HCT116 (cell line): ENCODE measurements around the gene ABCF3.

ENCODE experiments used
- CEBPB ChIP-seq: IDR thresholded peaks from 2 replicates; pipeline ENCODE4 v1.6.1; 2012; ENCODE audit warnings: low read depth
- EGR1 ChIP-seq: IDR thresholded peaks from 2 replicates; pipeline ENCODE4 v1.6.1; 2012; ENCODE audit warnings: low read depth
- JUND ChIP-seq: IDR thresholded peaks from 2 replicates; pipeline ENCODE4 v1.6.1; 2012
- POLR2A ChIP-seq: IDR thresholded peaks from 2 replicates; pipeline ENCODE4 v1.7.0; 2011; ENCODE audit warnings: borderline replicate concordance; ENCODE audit not compliant: insufficient read depth, insufficient read length; ENCODE audit errors: extremely low read depth
- POLR2AphosphoS5 ChIP-seq: IDR thresholded peaks from 2 replicates; pipeline ENCODE4 v1.6.1; 2011; ENCODE audit warnings: mild to moderate bottlenecking, low read depth, low read length, moderate library complexity
- SP1 ChIP-seq: IDR thresholded peaks from 2 replicates; pipeline ENCODE4 v1.6.1; 2012; ENCODE audit warnings: low read depth
- SRF ChIP-seq: IDR thresholded peaks from 2 replicates; pipeline ENCODE4 v1.6.1; 2012; ENCODE audit warnings: low read depth
- YY1 ChIP-seq: IDR thresholded peaks from 2 replicates; pipeline ENCODE4 v1.6.1; 2011; ENCODE audit warnings: low read length, low read depth, moderate library complexity, mild to moderate bottlenecking; ENCODE audit not compliant: insufficient replicate concordance; ENCODE audit errors: extremely low read depth
- ZNF274 ChIP-seq: fragments of 200-500 bp; sonication (Bioruptor generic); IDR thresholded peaks from 2 replicates; pipeline ENCODE4 v1.6.1; 2014; ENCODE audit warnings: mild to moderate bottlenecking, low read depth, low read length, inconsistent platforms
- TF ChIP-seq, protein P1 (sequence below), 3 experiments: fragments of 200-600 bp in 1 of 3; sonication (generic) in 1 of 3; IDR thresholded peaks in 2 of 3; conservative IDR thresholded peaks in 1 of 3; 2 replicates each; pipeline ENCODE4 v1.5.1; 2012 to 2017; ENCODE audit warnings: low read depth in 2 of 3, low read length in 2 of 3, antibody characterized with exemption in 1 of 3, borderline replicate concordance in 1 of 3, control low read depth in 1 of 3, mild to moderate bottlenecking in 1 of 3, mixed read lengths in 1 of 3, mixed run types in 1 of 3, moderate library complexity in 1 of 3; ENCODE audit not compliant: insufficient read depth in 1 of 3
- TF ChIP-seq, protein P2 (sequence below): IDR thresholded peaks from 2 replicates; pipeline ENCODE4 v1.6.1; 2011; ENCODE audit warnings: mild to moderate bottlenecking, low read length, moderate library complexity; ENCODE audit not compliant: insufficient replicate concordance; ENCODE audit errors: extremely low read depth
- TF ChIP-seq, protein P3 (sequence below): IDR thresholded peaks from 2 replicates; pipeline ENCODE4 v1.6.1; 2012
- TF ChIP-seq, protein P4 (sequence below): IDR thresholded peaks from 2 replicates; pipeline ENCODE4 v1.6.1; 2012; ENCODE audit warnings: low read depth

DNA sequence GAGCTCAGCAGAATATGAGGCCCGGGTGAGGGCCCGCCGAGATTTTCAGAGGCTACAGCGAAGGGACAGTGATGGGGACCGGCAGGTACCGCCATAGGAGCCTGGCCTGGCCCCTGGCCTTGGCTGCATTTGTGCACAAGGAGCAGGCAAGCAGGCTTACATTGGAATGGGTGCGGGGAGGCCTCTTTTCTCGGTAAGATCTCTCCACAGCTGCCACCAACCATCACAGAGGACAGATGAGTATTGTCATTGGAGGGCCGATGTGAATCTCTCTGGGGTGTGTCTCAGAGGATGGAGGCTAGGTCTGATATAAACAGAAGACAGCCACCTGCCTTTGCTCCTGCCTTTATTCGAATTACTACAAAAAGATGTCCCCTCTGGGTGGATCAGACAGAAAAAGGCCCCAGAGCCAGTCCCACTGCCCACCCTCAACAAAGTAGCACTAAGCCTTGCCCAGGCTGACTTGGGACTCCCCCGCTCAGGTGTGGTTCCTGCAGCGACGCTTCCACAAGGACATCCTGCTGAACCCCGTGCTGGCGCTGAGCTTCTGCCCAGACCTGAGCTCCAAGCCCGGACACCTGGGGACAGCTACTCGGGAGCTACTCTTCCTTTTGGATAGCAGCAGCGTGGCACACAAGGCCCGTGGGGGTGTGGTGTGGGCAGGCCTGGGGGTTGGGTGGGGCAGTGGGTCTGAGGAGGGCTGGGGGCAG, 48.8 kb downstream of the ABCF3 start:
- TF ChIP-seq SRF (no peak), SP1 (no peak), EGR1 (no peak), JUND (no peak), POLR2AphosphoS5 (no peak), POLR2A (no peak), ZNF274 (no peak), CEBPB (no peak), YY1 (no peak)
- TF ChIP-seq, protein P1, sequence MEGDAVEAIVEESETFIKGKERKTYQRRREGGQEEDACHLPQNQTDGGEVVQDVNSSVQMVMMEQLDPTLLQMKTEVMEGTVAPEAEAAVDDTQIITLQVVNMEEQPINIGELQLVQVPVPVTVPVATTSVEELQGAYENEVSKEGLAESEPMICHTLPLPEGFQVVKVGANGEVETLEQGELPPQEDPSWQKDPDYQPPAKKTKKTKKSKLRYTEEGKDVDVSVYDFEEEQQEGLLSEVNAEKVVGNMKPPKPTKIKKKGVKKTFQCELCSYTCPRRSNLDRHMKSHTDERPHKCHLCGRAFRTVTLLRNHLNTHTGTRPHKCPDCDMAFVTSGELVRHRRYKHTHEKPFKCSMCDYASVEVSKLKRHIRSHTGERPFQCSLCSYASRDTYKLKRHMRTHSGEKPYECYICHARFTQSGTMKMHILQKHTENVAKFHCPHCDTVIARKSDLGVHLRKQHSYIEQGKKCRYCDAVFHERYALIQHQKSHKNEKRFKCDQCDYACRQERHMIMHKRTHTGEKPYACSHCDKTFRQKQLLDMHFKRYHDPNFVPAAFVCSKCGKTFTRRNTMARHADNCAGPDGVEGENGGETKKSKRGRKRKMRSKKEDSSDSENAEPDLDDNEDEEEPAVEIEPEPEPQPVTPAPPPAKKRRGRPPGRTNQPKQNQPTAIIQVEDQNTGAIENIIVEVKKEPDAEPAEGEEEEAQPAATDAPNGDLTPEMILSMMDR (IDR thresholded peaks at IDR 0.05 in 2 of 3, conservative IDR thresholded peaks at IDR 0.05 in 1 of 3; ENCODE audit: borderline replicate concordance in 1 of 3, insufficient read depth in 1 of 3, low read depth in 2 of 3, low read length in 2 of 3), result no peak
- TF ChIP-seq, protein P2, sequence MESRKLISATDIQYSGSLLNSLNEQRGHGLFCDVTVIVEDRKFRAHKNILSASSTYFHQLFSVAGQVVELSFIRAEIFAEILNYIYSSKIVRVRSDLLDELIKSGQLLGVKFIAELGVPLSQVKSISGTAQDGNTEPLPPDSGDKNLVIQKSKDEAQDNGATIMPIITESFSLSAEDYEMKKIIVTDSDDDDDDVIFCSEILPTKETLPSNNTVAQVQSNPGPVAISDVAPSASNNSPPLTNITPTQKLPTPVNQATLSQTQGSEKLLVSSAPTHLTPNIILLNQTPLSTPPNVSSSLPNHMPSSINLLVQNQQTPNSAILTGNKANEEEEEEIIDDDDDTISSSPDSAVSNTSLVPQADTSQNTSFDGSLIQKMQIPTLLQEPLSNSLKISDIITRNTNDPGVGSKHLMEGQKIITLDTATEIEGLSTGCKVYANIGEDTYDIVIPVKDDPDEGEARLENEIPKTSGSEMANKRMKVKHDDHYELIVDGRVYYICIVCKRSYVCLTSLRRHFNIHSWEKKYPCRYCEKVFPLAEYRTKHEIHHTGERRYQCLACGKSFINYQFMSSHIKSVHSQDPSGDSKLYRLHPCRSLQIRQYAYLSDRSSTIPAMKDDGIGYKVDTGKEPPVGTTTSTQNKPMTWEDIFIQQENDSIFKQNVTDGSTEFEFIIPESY, result no peak
- TF ChIP-seq, protein P3, sequence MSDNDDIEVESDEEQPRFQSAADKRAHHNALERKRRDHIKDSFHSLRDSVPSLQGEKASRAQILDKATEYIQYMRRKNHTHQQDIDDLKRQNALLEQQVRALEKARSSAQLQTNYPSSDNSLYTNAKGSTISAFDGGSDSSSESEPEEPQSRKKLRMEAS, result no peak
- TF ChIP-seq, protein P4, sequence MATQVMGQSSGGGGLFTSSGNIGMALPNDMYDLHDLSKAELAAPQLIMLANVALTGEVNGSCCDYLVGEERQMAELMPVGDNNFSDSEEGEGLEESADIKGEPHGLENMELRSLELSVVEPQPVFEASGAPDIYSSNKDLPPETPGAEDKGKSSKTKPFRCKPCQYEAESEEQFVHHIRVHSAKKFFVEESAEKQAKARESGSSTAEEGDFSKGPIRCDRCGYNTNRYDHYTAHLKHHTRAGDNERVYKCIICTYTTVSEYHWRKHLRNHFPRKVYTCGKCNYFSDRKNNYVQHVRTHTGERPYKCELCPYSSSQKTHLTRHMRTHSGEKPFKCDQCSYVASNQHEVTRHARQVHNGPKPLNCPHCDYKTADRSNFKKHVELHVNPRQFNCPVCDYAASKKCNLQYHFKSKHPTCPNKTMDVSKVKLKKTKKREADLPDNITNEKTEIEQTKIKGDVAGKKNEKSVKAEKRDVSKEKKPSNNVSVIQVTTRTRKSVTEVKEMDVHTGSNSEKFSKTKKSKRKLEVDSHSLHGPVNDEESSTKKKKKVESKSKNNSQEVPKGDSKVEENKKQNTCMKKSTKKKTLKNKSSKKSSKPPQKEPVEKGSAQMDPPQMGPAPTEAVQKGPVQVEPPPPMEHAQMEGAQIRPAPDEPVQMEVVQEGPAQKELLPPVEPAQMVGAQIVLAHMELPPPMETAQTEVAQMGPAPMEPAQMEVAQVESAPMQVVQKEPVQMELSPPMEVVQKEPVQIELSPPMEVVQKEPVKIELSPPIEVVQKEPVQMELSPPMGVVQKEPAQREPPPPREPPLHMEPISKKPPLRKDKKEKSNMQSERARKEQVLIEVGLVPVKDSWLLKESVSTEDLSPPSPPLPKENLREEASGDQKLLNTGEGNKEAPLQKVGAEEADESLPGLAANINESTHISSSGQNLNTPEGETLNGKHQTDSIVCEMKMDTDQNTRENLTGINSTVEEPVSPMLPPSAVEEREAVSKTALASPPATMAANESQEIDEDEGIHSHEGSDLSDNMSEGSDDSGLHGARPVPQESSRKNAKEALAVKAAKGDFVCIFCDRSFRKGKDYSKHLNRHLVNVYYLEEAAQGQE, result no peak
